GM21515 (cell line): ENCODE results near the gene ACAP3.
"Not testable (repeated sequence)": the region's sequence is repeated elsewhere in the genome, so short reads cannot be mapped to it uniquely, and the experiment has no call there.

Source experiments
- ATAC-seq: cut with Tn5 transposase; IDR thresholded peaks from one replicate; pipeline ENCODE4 v1.9.1; 2021; ENCODE audit not compliant: unreplicated experiment

ACAP3 gene

GRCh38 chr1:1316199-1316598, 8.5 kb upstream of the ACAP3 start:
- not testable (repeated sequence) for ATAC-seq

GRCh38 chr1:1315435-1315954, 7.8 kb upstream of the ACAP3 start:
- no peak for ATAC-seq

DNA sequence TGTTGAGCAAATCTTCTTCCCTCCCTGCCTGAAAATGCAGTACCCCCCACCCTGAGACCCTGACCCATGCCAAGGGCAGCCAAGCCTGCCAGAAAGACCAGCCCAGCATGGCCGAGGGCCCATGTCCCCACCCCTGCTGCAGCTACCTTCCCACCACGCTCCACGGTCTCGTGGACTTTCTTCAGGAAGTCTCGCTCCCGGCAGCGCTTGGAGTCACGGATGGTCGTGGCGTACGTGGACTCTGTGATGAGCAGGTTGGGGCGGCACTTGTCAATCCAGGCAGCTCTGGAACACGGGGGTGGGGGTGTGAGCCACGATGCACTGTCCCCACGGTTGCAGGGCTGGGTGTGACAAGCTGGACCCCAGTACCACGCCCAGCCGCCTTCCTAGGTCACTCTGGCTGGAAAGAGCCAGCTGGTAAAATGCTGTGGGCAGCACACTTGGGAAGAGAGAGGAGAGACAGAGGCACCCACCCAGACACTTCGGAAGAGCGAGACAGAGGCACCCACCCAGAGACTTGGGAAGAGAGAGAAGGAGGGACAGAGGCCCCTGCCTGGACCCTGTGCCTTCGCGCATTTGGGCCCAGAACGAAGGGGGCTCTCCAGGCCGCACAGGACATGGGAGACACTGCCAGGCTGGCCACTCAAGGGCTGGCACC, 7.1 kb upstream of the ACAP3 start:
- no peak for ATAC-seq

GRCh38 chr1:1314237-1314586, 6.5 kb upstream of the ACAP3 start:
- no peak for ATAC-seq

GRCh38 chr1:1313500-1314236, 5.9 kb upstream of the ACAP3 start:
- no peak for ATAC-seq

- ATAC-seq, result no peak
These were observed 5.0 kb upstream of the ACAP3 start for GRCh38 chr1:1312450-1313314.

GRCh38 chr1:1311107-1312104, 3.7 kb upstream of the ACAP3 start:
- ATAC-seq, result no peak

GRCh38 chr1:1310476-1311053, 2.8 kb upstream of the ACAP3 start:
- no peak for ATAC-seq

GRCh38 chr1:1310109-1310385, 2.3 kb upstream of the ACAP3 start:
- no peak for ATAC-seq

- no peak for ATAC-seq
These were observed 1.8 kb upstream of the ACAP3 start for GRCh38 chr1:1309251-1310108.

- ATAC-seq, result peak; percentile 8
These were observed 1.1 kb upstream of the ACAP3 start for GRCh38 chr1:1308756-1309250.

GRCh38 chr1:1307261-1307922, 338 bp downstream of the ACAP3 start:
- ATAC-seq, result peak; percentile 6

DNA sequence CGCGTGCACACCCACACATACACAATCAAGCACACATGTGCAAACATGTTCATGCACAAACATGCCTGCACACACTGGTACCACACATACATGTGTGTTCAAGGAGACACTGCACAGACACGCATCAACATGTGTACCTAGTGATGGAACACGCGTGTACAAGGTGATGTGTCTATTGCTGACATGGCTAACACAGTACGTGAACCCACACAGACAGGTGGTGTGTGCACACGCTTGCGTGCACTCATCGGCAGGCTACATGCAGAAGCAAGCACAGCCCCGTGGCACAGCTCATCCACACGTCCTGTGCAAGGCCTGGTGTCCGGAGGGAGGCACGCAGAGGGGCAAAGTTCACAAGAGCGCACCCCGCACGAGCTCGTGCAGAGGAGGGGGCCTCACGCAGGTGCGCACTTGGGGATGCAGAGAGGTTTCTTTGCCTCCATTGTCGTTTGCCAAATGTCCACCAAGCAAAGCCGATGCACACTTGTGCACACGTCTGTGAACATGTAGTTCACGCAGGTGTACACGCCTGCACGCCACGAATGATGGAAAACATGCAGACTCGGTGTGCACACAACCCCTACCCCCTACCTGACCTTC, 969 bp downstream of the ACAP3 start:
- no peak for ATAC-seq

DNA sequence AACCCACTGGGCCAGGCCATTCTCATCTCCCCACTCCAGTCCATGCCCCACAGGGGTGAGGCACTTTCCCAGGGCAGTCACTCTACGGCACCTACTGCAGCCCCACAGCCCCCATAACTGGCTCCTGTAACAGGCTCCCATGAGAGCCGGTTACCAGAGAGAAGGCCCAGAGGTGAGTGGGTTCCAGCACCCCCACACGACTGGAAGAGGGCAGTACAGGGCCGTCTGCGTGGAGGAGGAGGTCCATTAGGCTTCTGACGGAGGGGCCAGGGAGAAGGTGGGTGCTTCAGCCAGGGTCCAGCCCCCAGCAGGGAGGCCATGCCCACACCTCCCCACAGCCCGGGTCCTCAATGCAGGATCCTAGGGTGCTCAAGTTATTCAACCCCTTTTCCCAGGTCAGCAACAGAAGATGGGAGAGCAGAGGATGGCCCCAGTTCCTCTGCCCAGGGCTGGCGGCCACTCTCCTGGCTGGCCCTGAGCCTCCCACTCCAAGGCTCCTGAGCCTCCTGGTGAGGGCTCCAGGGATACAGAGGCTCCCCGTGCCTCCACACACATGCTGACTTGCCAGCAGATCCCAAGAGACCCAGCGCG, 1.6 kb downstream of the ACAP3 start:
- no peak for ATAC-seq

DNA sequence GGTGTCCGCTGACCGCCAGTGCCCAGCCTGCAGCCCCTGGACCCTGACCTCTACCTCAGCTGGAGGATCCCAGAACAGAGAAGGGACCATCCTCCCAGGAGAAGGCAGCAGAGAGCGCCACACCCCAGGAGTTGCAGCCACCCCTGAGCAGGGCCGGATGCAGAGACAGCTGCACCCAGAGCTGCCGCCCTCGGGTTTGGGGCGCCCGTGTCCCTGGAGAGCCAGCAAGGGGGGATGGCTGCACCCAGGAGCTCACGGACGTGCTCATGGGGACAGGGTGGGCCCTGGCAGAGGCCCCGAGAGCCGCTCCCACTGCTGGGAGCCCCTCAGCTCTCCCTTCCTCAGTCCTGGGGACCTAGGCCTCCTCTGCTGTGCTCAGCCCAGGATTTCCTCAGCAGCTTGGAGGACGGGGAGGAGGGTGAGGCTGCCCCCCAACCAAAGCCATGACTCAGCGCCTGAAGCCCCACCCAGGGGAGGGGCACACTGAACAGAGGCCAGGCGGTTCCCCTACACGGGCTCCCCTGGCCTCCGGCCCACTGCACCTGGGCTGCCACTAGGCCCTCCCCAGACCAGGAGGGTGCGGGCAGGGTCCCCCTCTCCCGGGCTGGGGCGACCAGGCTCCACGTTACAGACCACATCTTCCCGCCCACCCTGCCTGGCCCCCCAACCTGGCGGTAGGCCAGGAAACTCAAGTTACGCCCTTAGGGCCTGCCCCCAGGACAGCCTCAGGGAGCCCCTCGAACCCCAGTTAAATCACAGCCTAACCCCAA, 2.2 kb downstream of the ACAP3 start:
- ATAC-seq, result no peak

DNA sequence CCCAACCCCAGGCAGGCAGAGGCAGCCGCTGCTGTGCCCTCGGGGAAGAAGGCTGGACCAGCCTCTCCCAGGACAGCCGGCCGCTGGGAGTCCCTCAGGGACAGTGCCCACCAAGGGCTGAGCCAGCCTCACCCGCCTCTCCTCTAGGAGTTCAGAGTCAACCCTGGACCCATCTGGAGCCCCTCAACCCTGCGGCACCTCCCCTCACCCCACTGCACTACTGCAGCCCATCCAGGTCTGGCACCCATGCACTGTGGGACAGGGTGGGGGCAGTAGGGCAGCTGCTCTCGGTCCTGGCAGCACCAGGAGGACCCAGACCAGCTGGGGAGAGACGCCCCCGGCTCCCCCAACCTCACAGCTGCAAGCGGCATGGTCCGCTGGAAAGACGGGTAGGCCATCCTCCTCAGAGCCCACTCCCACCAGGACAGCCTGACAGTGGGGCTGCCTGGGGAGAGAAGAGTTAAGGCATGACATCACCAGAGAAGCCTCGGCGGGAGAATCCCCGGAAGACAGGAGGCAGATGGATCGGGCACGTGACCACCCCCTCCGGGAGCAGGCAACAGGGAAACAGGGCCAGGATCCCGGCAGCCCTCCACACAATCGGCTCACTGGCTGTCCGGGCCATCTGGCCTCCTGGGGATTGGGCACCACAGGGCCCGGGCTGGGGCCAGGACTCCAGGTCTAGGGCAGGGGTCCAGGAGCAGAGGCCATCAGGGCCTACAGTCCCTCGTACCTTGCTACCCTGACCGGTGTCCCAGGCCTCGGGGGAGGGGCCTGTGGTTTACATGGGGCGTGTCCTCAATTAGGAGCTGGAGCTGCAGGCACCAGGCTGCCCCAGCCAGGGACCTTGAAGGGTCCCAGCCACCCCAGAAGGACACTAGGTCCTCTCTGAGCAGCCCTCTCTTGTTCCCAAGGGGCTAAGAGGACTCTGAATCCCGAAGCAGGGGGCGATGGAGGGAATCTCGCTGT, 3.1 kb downstream of the ACAP3 start:
- ATAC-seq, result no peak
